ENCODE results near the gene ASGR2.

- TF ChIP-seq CTCF (IDR thresholded peaks at IDR 0.05) (no peak), POLR2AphosphoS5 (IDR thresholded peaks at IDR 0.05) (no peak), POLR2A (IDR thresholded peaks at IDR 0.05) (no peak), EP300 (IDR thresholded peaks at IDR 0.05) (no peak)
Observed at GRCh38 chr17:7107795-7108559, 6.6 kb downstream of the ASGR2 start.
